ENCODE measurements around the gene INO80.
"Not testable (repeated sequence)": the region's sequence is repeated elsewhere in the genome, so short reads cannot be mapped to it uniquely, and the experiment has no call there.

The INO80 gene

GRCh38 chr15:40960151-40960885, 155.8 kb downstream of the INO80 start:
- no peak for DNase-seq

GRCh38 chr15:40959331-40960141, 156.5 kb downstream of the INO80 start:
- no peak for DNase-seq

DNA sequence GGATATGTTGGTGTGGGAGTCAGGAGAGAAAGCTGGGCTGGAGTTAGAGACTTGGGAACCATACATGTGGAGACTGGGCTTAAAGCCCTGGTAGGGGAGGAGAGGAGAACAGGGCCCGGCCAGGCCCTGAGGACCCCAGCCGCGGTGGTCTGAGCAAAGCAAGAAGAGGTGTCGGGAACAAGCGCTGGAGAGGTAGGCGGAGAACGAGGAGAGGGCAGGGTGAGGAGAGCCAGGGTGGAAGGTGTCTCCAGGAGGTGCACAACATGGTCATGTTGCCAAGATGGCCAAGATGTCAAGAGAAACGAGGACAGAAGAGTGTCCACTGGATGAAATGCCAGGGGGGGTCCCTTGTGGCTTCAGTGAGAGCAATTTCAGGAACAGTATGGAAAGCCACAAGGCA, 157.4 kb downstream of the INO80 start:
- no peak for DNase-seq

DNA sequence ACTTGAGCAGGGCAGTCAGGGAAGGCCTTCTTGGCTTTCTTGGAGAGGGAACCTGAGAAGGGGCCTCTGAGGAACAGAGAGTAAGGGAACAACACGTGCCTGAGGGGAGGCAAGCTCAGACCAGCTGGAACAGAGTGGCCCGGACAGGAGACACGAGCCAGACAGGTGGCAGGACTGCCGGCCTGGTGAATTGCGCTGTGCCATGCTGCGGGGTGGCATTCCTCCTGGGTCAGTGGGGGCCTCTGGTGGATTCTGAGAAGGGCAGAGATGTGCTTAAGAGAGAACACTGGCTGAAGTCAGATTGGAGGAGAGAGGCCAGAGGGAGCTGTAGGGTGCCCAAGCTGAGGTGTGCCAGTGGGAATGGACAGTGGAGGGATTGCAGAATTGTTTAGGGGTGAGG, 157.9 kb downstream of the INO80 start:
- no peak for DNase-seq

GRCh38 chr15:40957581-40958051, 158.5 kb downstream of the INO80 start:
- DNase-seq: no peak

- no peak for DNase-seq
Measured at GRCh38 chr15:40957041-40957555, 159.0 kb downstream of the INO80 start.

DNA sequence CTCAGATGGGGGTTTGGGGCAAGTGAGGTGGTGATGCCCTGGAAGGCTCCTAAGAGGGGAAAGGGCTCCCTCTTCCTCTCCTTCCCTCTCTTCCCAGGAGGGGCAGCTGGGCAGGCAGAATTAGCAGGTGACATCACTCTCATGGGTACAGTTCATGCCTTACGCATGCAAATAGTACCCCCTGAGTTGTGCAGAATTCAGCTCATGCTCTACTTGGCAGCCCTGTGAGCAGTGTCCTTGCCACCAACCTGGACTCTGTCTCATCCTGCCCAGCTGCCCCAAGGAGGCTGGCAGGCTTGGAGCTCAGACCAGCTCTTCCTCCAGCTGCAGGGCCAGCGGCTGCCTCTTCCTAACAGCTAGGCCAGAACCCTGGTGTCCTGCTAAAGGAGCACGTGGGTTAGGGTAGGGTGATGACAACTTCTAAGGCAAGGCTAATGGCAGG, 159.5 kb downstream of the INO80 start:
- no peak for DNase-seq

GRCh38 chr15:40955930-40956540, 160.0 kb downstream of the INO80 start:
- no peak for DNase-seq

DNA sequence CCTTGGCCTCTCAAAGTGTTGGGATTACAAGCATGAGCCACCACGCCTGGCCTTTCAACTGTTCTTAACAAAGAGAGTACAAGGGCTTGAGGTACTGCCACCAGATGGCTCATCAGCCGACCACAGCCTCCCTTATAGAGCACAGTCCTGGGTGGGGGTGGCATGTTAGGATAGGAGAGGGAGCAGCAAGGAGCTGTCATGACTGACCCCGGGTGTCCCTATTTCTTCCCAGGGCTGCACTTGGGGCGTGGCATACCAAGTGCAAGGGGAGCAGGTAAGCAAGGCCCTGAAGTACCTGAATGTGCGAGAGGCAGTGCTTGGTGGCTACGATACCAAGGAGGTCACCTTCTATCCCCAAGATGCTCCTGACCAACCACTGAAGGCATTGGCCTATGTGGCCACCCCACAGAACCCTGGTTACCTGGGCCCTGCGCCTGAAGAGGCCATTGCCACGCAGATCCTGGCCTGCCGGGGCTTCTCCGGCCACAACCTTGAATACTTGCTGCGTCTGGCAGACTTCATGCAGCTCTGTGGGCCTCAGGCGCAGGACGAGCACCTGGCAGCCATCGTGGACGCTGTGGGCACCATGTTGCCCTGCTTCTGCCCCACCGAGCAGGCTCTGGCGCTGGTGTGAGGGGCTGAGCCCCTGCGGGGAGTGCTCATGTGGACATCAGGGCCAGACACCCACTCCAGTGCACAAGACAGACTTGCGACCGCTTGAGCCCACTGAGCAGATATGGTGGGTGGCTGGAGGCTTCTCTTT, 160.8 kb downstream of the INO80 start:
- no peak for DNase-seq

- DNase-seq: not testable (repeated sequence)
Measured at GRCh38 chr15:40954158-40954848, 161.8 kb downstream of the INO80 start.

GRCh38 chr15:40953713-40954074, 162.4 kb downstream of the INO80 start:
- no peak for DNase-seq

DNA sequence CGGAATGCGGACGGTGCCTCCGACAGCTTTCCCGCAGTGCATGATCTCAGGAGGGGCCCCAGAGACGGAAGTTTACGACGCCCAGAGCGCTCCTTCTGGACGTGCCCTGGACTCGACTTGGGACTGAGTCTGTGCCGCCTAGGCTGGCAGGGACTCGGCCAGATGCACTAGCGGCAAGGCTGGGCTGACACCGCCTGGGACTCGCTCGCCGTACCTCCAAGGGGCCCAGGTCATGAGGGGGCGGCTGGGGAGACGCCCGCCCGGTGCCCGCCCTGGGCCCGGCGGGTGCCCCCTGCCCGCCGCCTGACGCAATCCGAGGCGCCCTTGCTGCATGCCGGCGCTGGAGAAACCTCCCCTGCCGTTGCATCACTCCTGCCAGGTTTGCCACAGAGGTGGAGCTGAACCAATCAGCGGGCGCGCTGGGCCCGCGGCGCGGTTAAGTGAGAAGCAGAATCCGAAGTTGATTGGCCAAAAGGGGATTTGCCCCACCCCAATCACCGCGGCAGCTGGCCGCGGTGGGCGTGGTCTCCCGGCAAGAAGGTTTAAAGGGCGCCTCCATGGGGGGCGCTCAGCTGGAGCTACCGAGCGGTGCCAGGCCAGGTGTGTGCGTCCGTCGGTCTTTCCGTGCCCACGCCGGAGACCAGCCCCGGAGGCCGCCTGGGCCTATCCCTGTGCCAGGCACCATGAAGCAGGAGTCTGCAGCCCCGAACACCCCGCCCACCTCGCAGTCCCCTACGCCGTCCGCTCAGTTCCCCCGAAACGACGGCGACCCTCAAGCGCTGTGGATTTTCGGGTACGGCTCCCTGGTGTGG, 163.0 kb downstream of the INO80 start, which contains the start of gene CHAC1:
Gene CHAC1 (plus strand): TSS at position 571 of the 812 bp plus-strand sequence. CDS start 113 bp downstream, at position 684.
- DNase-seq: peak; percentile 93

DNA sequence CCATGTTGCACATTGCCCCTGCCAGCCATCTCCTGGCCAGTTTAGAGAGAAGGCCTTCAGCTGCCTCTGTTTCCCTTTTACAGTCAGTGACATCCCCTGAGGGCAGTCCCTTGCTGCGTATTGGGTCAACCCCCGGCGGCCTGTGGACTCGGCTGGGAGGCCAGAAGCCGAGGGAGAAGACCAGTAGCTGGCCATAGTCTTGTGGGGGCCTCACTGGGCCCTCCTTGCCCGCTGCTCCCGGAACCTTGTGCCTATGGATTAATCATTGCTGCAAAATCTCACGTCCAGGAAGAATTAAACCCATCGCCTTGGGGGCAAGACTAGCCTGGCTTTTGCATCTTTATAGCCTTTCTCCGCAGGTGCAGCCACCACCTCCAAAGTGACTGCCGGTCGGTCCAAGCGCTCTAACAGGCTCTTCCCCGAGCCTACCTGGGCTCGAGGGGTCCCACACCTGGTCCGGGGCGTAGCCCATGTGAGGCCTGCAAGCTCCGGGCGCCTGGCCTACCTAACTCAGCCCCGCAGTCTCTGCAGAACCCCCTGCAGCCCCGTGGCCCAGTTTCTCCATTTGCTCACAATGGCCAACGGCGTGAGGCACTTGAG, 163.7 kb downstream of the INO80 start:
- no peak for DNase-seq

- DNase-seq: no peak
Measured at GRCh38 chr15:40951764-40952163, 164.3 kb downstream of the INO80 start.

- DNase-seq: no peak
Measured at GRCh38 chr15:40949756-40950207, 166.3 kb downstream of the INO80 start.

DNA sequence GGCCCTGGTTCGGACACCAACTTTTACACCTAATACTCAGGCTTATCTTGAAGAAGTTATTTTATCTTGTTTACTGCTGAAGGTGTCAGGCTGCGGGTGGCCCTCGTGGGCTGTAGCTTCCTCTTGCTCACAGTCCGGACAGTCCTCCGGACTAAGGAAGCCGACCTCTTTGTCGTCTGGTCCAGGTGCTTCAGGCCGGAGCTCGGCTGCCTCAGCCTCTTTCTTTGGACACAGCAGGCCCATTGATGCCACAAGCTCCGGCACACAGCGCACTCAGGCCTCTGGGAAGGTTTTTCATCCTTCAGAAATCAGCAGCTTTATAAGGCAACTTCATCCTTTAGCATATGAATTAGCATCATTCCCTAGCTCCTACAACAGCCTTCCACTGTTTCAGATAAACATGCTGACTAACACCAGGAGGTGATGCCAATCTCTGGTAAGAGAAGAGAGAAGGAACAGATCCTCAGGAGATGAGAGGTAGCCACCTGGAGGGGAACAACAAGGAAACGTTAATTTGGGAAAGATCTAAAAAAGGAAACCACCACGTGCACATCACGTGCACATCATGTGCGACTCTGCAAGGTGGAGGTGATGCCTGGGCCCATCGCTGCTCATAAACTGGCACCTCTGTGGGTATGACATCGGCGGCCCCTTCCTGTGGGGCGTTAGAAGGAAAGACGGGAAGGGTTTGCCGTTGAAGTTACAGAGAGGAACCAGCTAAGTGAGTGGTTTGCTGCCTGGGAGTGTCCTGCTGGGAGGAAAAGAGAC, 167.2 kb downstream of the INO80 start:
- DNase-seq: no peak

- no peak for DNase-seq
Measured at GRCh38 chr15:40944510-40945296, 171.4 kb downstream of the INO80 start.

GRCh38 chr15:40943764-40944365, 172.2 kb downstream of the INO80 start:
- DNase-seq: no peak
